MG63 (cell line): ENCODE data around the gene DAPK2. TPM values are rescaled to one million over a fixed set of nuclear protein-coding genes. Genes with fewer than 3 reads are reported as not detected.

Experiments used
- DNase-seq: peaks from one replicate; pipeline ENCODE4 v3.0.0-alpha.2; 2020
- H3K27me3 ChIP-seq: fragments of 250-450 bp; sonication (Bioruptor Pico); 2 replicates; pipeline ENCODE4 v1.5.1; 2020; ENCODE audit warnings: mild to moderate bottlenecking, moderate library complexity
- H3K36me3 ChIP-seq: fragments of 250-450 bp; sonication (Bioruptor Pico); 2 replicates; pipeline ENCODE4 v1.5.1; 2020; ENCODE audit warnings: mild to moderate bottlenecking, moderate library complexity
- H3K4me3 ChIP-seq: fragments of 250-450 bp; sonication (Bioruptor Pico); 2 replicates; pipeline ENCODE4 v1.5.1; 2020; ENCODE audit warnings: mild to moderate bottlenecking, moderate library complexity
- H3K9me3 ChIP-seq: fragments of 250-450 bp; sonication (Bioruptor Pico); 2 replicates; pipeline ENCODE4 v1.5.1; 2020; ENCODE audit warnings: mild to moderate bottlenecking, moderate library complexity
- total RNA-seq: library from RNA; depleted of rRNA; stranded (reverse); fragments of >200 nt; shearing (Covaris generic); gene quantifications from 2 replicates; pipeline ENCODE4 v1.2.3, GENCODE V29; 2014; ENCODE audit warnings: low replicate concordance

The DAPK2 gene
- total RNA-seq, 1 experiment from 2014 or later: 3.5 TPM

GRCh38 chr15:63994073-63994600, 52.1 kb downstream of the DAPK2 start:
- peak; percentile 47 for DNase-seq
- no peaks in the 10 kb centered on the region for H3K27me3 ChIP-seq
- no peaks in the 10 kb centered on the region for H3K36me3 ChIP-seq

GRCh38 chr15:63992300-63992699, 54.0 kb downstream of the DAPK2 start:
- no peak for DNase-seq
- H3K9me3 ChIP-seq: no peaks in the 10 kb centered on the region
- no peaks in the 10 kb centered on the region for H3K36me3 ChIP-seq
- no peak overlapping the region for H3K4me3 ChIP-seq
- H3K27me3 ChIP-seq: no peaks in the 10 kb centered on the region

More at GRCh38 chr15:63994073-63994600, 52.1 kb downstream of the DAPK2 start:
- Histone ChIP-seq H3K9me3 (no peaks in the 10 kb centered on the region), H3K4me3 (no peak overlapping the region)

- no peak overlapping the region for H3K4me3 ChIP-seq
- no peaks in the 10 kb centered on the region for H3K36me3 ChIP-seq
- no peaks in the 10 kb centered on the region for H3K9me3 ChIP-seq
- no peak for DNase-seq
- no peaks in the 10 kb centered on the region for H3K27me3 ChIP-seq
Observed at GRCh38 chr15:63991706-63992105, 54.6 kb downstream of the DAPK2 start.

GRCh38 chr15:63990454-63990853, 55.8 kb downstream of the DAPK2 start:
- no peak overlapping the region for H3K4me3 ChIP-seq
- H3K36me3 ChIP-seq: no peaks in the 10 kb centered on the region
- H3K9me3 ChIP-seq: no peaks in the 10 kb centered on the region
- H3K27me3 ChIP-seq: no peaks in the 10 kb centered on the region
- no peak for DNase-seq

- no peak for DNase-seq
- Histone ChIP-seq H3K9me3 (no peaks in the 10 kb centered on the region), H3K27me3 (no peaks in the 10 kb centered on the region), H3K36me3 (no peaks in the 10 kb centered on the region), H3K4me3 (no peak overlapping the region)
Observed at GRCh38 chr15:63987796-63988378, 58.4 kb downstream of the DAPK2 start.

GRCh38 chr15:63986751-63987341, 59.4 kb downstream of the DAPK2 start:
- Histone ChIP-seq H3K4me3 (no peak overlapping the region), H3K9me3 (no peaks in the 10 kb centered on the region), H3K36me3 (no peaks in the 10 kb centered on the region), H3K27me3 (no peaks in the 10 kb centered on the region)
- DNase-seq: no peak

GRCh38 chr15:63986185-63986680, 60.1 kb downstream of the DAPK2 start:
- Histone ChIP-seq H3K9me3 (no peaks in the 10 kb centered on the region), H3K4me3 (no peak overlapping the region), H3K27me3 (no peaks in the 10 kb centered on the region), H3K36me3 (no peaks in the 10 kb centered on the region)
- DNase-seq: no peak

- H3K27me3 ChIP-seq: no peaks in the 10 kb centered on the region
- no peaks in the 10 kb centered on the region for H3K36me3 ChIP-seq
- no peak overlapping the region for H3K4me3 ChIP-seq
- DNase-seq: peak; percentile 82
- no peaks in the 10 kb centered on the region for H3K9me3 ChIP-seq
Observed at GRCh38 chr15:63985221-63986184, 60.8 kb downstream of the DAPK2 start.

- Histone ChIP-seq H3K27me3 (no peaks in the 10 kb centered on the region), H3K9me3 (no peaks in the 10 kb centered on the region), H3K36me3 (no peaks in the 10 kb centered on the region), H3K4me3 (no peak overlapping the region)
- DNase-seq: no peak
Observed at GRCh38 chr15:63984331-63984730, 62.0 kb downstream of the DAPK2 start.

GRCh38 chr15:63983061-63983711, 63.1 kb downstream of the DAPK2 start:
- Histone ChIP-seq H3K27me3 (no peaks in the 10 kb centered on the region), H3K36me3 (no peaks in the 10 kb centered on the region), H3K4me3 (no peak overlapping the region), H3K9me3 (no peaks in the 10 kb centered on the region)
- no peak for DNase-seq

GRCh38 chr15:63982381-63982854, 63.9 kb downstream of the DAPK2 start:
- no peak for DNase-seq
- H3K9me3 ChIP-seq: no peaks in the 10 kb centered on the region
- H3K36me3 ChIP-seq: no peaks in the 10 kb centered on the region
- no peak overlapping the region for H3K4me3 ChIP-seq
- no peaks in the 10 kb centered on the region for H3K27me3 ChIP-seq

- no peak for DNase-seq
- no peaks in the 10 kb centered on the region for H3K9me3 ChIP-seq
Observed at GRCh38 chr15:63981596-63982320, 64.5 kb downstream of the DAPK2 start.

GRCh38 chr15:63979262-63979793, 67.0 kb downstream of the DAPK2 start:
- no peak overlapping the region for H3K4me3 ChIP-seq
- no peak for DNase-seq
- peaks cover 3% of the 10 kb centered on the region; the same call in 1 of the 2 replicates for H3K9me3 ChIP-seq
- no peaks in the 10 kb centered on the region for H3K36me3 ChIP-seq
- no peaks in the 10 kb centered on the region for H3K27me3 ChIP-seq

More at GRCh38 chr15:63981596-63982320, 64.5 kb downstream of the DAPK2 start:
- Histone ChIP-seq H3K36me3 (no peaks in the 10 kb centered on the region), H3K4me3 (no peak overlapping the region), H3K27me3 (no peaks in the 10 kb centered on the region)

GRCh38 chr15:63978511-63979261, 67.6 kb downstream of the DAPK2 start:
- Histone ChIP-seq H3K4me3 (no peak overlapping the region), H3K9me3 (peaks cover 3% of the 10 kb centered on the region; the same call in 1 of the 2 replicates), H3K27me3 (no peaks in the 10 kb centered on the region), H3K36me3 (no peaks in the 10 kb centered on the region)
- no peak for DNase-seq

- Histone ChIP-seq H3K27me3 (no peaks in the 10 kb centered on the region), H3K4me3 (no peak overlapping the region), H3K36me3 (no peaks in the 10 kb centered on the region), H3K9me3 (peaks cover 3% of the 10 kb centered on the region; the same call in 1 of the 2 replicates)
- DNase-seq: no peak
Observed at GRCh38 chr15:63977119-63977518, 69.2 kb downstream of the DAPK2 start.
